GM19328 (cell line): ENCODE measurements around the gene UNC80.

Source experiments
- ATAC-seq: cut with Tn5 transposase; IDR thresholded peaks from one replicate; pipeline ENCODE4 v1.9.1; 2021; ENCODE audit warnings: mild to moderate bottlenecking, moderate library complexity; ENCODE audit not compliant: unreplicated experiment

The UNC80 gene

GRCh38 chr2:209805351-209805750 lies 33.7 kb downstream of the UNC80 start:
- ATAC-seq: no peak

GRCh38 chr2:209806318-209806717 lies 34.7 kb downstream of the UNC80 start:
- no peak for ATAC-seq

GRCh38 chr2:209808521-209808920 lies 36.9 kb downstream of the UNC80 start:
- ATAC-seq: no peak

- ATAC-seq: no peak
These were observed 37.6 kb downstream of the UNC80 start for GRCh38 chr2:209809256-209809655.

- no peak for ATAC-seq
These were observed 46.2 kb downstream of the UNC80 start for GRCh38 chr2:209817844-209818271.

- no peak for ATAC-seq
These were observed 47.3 kb downstream of the UNC80 start for GRCh38 chr2:209818939-209819338.

- ATAC-seq: no peak
These were observed 50.2 kb downstream of the UNC80 start for GRCh38 chr2:209821806-209822205.

- no peak for ATAC-seq
These were observed 51.9 kb downstream of the UNC80 start for GRCh38 chr2:209823484-209823883.

- ATAC-seq: no peak
These were observed 52.8 kb downstream of the UNC80 start for GRCh38 chr2:209824391-209824790.

GRCh38 chr2:209830722-209831465 lies 59.3 kb downstream of the UNC80 start:
- ATAC-seq: no peak

- ATAC-seq: no peak
These were observed 63.1 kb downstream of the UNC80 start for GRCh38 chr2:209834767-209835166.

- ATAC-seq: no peak
These were observed 68.8 kb downstream of the UNC80 start for GRCh38 chr2:209840434-209840833.

GRCh38 chr2:209845666-209846065 lies 74.0 kb downstream of the UNC80 start:
- no peak for ATAC-seq

- no peak for ATAC-seq
These were observed 93.2 kb downstream of the UNC80 start for GRCh38 chr2:209864716-209865295.

GRCh38 chr2:209868271-209868994 lies 96.8 kb downstream of the UNC80 start:
- no peak for ATAC-seq

- ATAC-seq: no peak
These were observed 98.4 kb downstream of the UNC80 start for GRCh38 chr2:209870067-209870466.

GRCh38 chr2:209872675-209873074 lies 101.0 kb downstream of the UNC80 start:
- ATAC-seq: no peak

GRCh38 chr2:209875270-209875669 lies 103.6 kb downstream of the UNC80 start:
- no peak for ATAC-seq

- ATAC-seq: no peak
These were observed 104.6 kb downstream of the UNC80 start for GRCh38 chr2:209876211-209876610.

GRCh38 chr2:209878701-209879100 lies 107.1 kb downstream of the UNC80 start:
- ATAC-seq: no peak

GRCh38 chr2:209900638-209901037 lies 129.0 kb downstream of the UNC80 start:
- ATAC-seq: no peak

GRCh38 chr2:209901172-209901571 lies 129.5 kb downstream of the UNC80 start:
- no peak for ATAC-seq
